GM18951 (cell line): ENCODE data around the gene ZNF579.
"Not testable (repeated sequence)": the region's sequence is repeated elsewhere in the genome, so short reads cannot be mapped to it uniquely, and the experiment has no call there.

ENCODE experiments used
- POLR2A ChIP-seq: IDR thresholded peaks from 4 replicates; pipeline ENCODE4 v1.6.1; 2011; ENCODE audit warnings: mild to moderate bottlenecking; ENCODE audit not compliant: insufficient read length, insufficient read depth; ENCODE audit errors: extremely low read depth
- in situ Hi-C: fragments of 300-500 bp; cut with MboI; formaldehyde crosslinking; loops from one replicate; pipeline ENCODE4 v1.12.0; 2022; ENCODE audit warnings: low sequenced_read_pairs, mixed read lengths, inconsistent platforms; ENCODE audit not compliant: unreplicated experiment

The ZNF579 gene

DNA sequence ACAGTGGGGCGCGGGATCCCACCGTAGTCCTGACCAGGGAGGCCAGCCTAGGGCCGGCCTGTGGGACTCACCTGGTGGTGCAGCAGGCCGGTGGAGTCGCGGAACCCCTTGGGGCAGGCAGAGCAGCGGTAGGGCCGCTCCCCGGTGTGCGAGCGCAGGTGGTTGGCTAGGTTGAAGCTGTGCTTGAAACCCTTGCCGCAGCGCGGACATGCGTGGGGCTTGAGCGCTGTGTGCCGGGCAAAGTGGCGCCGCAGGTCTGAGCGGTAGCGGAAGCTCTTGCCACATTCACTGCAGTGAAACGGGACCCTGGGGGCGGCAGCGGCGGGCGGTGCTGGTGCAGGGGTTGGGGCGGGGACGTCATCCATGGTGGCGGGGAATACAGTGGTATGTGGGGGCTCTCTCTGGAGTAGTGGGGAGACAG, 16.9 kb upstream of the ZNF579 start:
- in situ Hi-C loops: no loop called here
- TF ChIP-seq POLR2A: no peak

DNA sequence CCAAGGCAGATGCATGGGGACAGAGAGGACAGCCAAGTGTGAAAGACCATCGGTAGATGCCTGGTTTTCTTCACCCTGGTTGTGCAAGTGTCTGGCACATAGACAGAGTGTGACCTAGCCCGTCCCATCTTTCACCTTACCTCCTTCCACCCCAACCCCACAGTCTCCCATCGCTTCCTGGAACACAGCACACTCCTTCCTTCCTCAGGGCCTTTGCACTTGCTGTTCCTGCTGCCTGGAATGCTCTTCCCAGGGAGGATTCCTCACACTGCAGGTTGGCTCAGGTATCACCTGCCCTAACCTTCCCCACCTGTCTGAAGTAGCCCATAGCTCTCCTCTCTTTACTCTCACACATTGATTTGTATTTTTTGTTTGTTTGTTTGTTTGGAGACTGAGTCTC, 15.7 kb upstream of the ZNF579 start:
- no peak for TF ChIP-seq POLR2A
- in situ Hi-C loops: no loop called here

DNA sequence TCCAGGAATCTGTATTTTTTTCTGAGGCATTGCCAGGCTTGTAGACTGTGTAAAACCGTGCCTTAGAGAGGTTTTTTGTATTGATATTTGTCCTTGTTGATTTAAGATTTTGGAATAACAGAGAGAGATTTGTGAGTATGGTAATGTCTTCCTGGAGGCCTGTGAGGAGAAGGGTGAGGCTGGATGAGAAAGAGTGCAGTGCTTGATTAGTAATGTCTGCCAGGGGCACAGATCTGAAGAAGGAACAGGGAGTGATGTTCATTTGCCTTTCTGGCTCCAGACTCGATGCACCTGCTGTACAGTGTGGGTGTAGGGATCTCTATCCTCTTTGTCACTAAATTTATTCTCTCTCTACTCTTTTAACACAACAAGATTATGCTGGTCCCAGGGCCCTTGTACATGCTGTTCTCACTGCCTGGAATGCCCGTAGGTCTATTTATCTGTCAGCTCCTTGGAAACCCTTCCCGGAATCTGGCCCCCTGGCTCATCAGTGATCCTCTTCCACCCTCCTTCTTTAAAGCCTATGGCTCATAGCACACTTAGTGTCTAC, 14.4 kb upstream of the ZNF579 start:
- TF ChIP-seq POLR2A: no peak
- in situ Hi-C loops: no loop called here

DNA sequence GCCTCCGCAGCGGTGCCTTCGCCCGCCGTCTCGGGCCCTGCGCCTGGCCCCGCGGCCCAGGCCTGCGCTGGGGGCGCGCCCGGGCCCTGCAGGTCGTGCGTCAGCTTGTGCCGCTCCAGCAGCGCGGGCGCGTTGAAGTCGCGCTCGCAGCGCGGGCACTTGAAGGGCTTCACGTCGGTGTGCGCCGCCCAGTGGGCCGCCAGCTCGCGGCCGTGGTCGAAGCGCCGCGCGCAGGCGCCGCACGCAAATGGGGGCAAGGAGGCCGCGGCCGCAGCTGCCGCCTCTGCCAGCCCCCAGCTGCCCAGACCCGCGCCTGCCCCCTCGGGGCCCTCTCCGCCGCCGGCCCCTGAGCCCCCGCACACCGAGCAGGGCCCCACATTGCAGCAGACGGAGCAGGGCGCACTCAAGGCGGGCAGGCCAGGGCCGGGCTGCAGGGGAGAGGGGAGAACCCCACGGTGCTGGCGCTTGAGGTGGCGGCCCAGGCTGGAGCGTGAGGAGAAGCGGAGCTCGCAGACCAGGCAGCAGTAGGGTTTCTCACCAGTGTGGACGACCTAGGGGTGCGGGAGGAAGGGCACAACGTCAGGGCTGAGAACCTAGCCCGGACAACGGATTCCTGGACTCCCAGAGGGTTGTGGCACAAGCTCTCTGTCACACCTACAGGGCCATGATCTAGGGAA, 12.6 kb upstream of the ZNF579 start:
- TF ChIP-seq POLR2A: no peak
- in situ Hi-C loops: no loop called here

DNA sequence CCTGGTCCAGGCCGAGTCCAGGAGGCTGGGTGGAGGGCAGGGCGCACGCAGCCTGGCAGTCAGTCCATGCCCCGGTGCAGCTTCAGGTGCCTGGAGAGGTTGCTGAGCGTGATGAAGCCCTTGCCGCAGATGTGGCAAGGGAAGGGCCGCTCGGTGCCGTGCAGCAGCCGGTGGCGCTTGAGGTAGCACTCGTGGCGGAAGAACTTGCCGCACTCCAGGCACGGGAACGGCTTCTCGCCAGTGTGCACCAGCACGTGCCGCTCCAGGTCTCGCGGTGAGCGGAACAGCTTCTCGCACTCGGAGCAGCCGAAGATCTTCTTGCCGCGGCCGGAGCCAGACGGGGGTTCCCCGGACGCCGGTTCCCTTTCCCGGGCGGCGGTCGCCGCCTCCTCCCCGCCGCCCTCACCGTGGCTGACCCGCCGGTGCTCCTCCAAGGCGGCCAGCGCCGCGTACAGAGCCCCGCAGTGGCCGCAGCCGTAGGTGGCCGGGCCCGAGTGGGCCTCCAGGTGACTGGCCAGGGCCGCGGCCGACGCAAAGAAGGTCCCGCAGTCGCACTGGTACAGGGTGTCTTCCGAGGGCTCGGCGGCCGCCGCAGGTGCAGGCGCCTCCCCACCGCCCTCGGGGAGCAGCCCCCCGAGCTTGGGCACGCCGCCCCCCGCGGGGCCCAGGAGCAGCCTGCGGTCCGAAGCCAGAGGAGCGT, 11.9 kb upstream of the ZNF579 start:
- TF ChIP-seq POLR2A: no peak

DNA sequence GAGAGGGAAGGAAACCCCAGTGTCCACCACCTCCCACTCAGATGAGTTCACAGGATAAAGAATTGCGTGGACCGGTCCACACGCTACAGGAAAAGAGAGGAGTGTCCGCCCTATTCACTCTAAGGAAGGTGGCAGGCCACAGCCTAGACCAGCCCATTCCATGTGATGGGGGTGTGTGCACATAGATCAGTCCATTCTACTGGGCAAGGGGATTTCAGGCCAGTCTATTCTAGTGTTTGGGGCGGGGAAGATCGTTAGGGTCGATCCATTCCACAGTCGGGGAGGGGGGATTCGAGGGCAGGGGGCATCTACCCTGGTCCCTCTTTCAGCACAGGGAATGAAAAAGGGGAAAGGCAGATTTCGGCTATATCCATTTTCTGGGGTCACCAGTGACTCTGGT, 10.9 kb upstream of the ZNF579 start:
- in situ Hi-C loops: no loop called here
- TF ChIP-seq POLR2A: no peak

More for the DNA sequence above, 11.9 kb upstream of the ZNF579 start:
- in situ Hi-C loops: no loop called here

DNA sequence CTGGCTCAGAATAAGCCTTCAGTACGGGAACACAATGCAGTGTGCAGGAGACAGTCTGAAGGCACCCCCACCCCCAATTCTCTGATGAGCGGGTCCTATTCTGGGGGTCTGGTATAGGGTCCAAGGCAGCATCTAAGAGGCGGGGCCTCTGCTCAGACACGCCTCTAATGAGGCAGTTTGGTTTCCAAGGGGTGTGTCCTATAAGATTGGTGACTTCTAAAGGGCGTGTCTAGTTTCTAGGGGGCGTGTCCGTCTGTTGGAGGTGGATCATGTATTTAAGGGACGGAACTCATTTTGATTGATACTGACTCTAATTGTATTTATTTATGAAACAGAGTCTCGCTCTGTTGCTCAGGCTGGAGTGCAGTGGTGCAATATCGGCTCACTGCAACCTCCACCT, 10.0 kb upstream of the ZNF579 start:
- TF ChIP-seq POLR2A: no peak
- in situ Hi-C loops: no loop called here

DNA sequence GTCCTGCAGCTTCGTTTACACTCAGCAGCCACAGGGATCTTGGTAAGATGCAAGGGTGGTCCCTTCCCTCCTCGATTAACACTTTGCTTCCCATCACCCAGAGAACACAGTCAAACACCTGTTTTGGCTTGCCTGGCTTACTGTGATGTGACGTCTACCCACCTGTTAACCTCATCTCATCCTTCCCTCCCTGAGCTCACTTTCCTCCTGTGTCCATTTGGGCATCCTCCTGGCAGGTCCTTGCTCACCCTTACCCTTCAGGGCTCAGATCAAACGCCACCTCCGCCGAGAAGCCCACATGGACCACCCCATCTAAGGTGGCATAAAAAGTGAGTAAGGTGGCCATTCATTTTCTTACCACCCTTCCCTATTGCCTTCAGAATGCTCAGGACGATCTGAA, 9.5 kb upstream of the ZNF579 start:
- in situ Hi-C loops: no loop called here

DNA sequence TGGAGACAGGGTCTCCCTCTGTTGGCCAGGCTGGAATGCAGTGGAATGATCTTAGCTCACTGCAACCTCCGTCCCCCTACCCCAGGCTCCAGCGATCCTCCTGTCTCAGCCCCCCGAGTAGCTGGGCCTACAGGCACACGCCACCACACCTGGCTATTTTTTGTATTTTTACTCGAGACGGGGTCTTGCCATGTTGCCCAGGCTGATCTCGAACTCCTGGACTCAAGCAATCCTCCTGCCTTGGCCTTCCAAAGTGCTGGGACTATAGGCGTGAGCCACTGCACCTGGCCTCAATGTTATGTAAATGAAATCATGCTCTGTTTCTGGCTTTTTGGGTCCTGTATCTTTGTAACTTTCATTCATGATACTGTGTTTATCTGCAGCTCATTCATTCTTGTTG, 8.1 kb upstream of the ZNF579 start:
- in situ Hi-C loops: no loop called here
- no peak for TF ChIP-seq POLR2A

More for the DNA sequence above, 9.5 kb upstream of the ZNF579 start:
- TF ChIP-seq POLR2A: no peak

DNA sequence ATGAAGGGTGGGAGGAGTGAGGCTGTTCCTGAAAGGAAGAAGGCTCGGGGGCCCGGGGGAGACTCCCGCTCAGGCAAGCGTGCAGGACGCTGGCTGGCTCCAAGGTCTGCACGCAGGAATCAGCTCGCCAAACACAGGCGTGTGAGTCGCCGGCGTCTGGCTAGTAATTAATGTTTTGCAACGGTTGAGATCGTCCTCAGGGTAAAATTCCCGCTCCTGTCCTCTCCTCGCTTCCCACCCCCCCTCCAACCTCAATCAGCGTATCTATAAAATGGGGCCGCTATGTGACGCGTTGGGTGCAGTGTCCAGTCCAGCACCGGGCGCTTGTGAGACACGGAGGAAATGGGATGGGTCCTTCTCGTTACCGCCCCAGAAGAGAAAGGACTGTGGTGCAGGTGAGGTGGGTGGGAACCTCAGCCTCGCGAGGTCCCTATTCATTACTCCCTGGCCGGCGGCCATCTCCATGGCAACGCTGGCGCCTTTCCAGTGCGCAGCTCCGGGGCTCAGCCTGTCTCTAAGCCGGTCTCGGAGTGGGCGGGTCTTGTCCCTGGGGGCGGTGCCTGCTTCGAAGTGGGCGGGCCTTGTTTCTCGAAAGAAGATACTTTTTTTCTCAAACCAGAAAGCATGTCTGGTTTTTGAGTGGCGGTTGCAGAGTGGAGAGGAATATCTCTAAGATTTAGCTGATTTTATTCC, 6.5 kb upstream of the ZNF579 start:
- TF ChIP-seq POLR2A: no peak
- in situ Hi-C loops: no loop called here

DNA sequence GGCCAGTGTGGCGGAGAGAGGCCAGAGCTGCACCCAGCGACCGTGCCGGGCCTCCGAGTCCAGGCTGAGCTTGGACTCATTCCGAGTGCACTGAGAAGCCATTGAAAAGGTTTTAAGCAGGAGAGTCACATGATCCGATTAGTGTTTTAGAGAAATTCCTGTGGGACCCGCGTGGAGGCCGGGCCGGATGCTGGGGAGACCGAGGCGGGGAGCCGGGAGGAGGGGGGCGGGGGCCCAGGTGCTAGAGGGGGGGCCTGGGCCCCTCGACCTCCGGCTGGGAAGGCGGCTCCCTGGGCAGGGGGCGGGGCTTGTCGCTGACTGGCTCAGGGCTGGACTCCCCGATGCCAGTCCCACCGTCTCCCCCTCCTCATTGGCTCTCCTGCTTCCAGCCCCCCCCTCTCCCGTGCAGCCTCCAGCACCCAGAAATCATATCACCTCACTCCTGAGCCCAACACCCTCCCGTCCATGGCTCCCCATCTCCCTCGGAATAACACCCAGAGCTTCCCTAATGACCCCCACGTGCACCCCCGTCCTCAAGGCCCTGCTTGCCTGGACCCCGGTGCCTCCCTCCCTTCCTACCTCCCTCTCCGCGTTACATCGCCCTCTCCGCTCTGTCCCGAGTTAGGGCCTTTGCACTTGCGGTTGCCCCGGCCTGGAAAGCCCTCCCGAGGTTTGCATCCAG, 5.2 kb upstream of the ZNF579 start:
- in situ Hi-C loops: no loop called here
- no peak for TF ChIP-seq POLR2A

DNA sequence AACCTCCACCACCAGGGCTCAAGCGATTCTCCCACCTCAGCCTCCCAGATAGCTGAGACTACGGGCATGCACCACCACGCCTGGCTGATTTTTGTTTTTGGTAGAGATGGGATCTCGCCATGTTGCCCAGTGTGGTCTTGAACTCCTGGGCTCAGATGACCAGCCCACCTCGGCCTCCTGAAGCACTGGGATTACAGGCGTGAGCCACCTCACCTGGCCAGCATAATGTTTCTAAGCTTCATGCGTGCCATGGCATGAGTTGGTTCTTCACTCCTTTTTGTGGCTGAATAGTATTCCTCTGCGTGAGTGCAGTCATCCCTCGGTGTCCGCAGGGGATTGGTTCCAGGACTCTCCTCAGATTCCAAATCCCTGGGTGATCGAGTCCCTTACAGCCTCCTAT, 4.2 kb upstream of the ZNF579 start:
- no peak for TF ChIP-seq POLR2A
- in situ Hi-C loops: no loop called here

DNA sequence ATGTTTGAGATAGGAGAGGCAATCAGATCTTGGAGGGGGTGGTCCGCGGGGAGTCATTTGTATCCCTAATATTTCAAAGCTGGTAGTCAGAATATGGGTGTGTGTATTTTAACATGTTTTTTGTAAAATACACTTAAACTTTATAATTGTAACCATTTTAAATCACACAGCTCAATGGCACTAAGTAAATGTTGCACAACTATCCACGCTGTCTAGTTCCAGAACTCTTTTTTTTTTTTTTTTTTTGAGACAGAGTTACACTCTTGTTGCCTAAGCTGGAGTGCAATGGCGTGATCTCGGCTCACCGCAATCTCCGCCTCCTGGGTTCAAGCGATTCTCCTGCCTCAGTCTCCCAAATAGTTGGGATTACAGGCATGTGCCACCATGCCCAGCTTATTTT, 3.2 kb upstream of the ZNF579 start:
- in situ Hi-C loops: not testable (repeated sequence)

DNA sequence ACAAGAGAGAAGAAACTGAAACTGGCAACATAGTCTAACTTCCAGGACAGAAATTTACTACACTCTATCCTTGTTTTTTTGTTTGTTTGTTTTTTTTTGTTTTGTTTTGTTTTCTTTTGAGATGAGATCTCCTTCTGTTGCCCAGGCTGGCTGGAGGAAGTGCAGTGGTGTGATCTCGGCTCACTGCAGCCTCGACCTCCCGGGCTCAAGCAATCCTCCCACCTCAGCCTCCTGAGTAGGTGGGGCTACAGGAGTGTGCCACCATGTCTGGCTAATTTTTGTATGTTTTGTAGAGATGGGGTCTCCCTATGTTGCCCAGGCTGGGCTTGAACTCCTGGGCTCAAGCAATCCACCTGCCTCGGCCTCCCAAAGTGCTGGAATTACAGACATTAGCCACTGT, 1.6 kb upstream of the ZNF579 start:
- in situ Hi-C loops: not testable (repeated sequence)

DNA sequence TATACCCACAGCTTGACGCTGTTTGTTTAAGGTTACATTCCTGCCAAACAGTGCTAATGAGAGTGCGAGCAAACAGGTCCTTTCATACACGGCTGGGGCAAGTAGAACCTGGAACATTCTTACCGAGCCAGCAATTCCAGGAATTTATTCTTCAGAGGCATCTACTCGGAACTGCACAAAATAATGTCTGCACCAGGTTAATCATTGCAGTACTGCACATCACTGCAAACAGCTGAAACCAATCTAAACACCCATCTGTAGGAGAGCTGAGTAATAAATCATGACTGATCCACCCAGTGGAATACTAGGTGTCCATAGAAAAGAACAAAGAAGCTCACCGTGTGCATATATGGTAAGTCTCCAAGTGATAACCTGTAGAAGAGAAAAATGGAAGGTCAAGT, 1.2 kb upstream of the ZNF579 start:
- in situ Hi-C loops: no loop called here
- TF ChIP-seq POLR2A: no peak
